Neural progenitor cell (in vitro differentiated cells): ENCODE results near the gene MEGF10. TPM values are rescaled to one million over a fixed set of nuclear protein-coding genes. Genes with fewer than 3 reads are reported as not detected.

Experiments used
- DNase-seq: peaks from one replicate; pipeline ENCODE4 v3.0.0-alpha.2; 2016; ENCODE audit warnings: low spot score
- H2AFZ ChIP-seq: fragments of 200-600 bp; sonication (generic); replicated peaks from 2 replicates; pipeline ENCODE4 v1.6.1; 2016; ENCODE audit warnings: antibody characterized with exemption
- H3F3A ChIP-seq: fragments of 200-600 bp; sonication (generic); 2 replicates; pipeline ENCODE4 v1.6.1; 2016; ENCODE audit warnings: antibody characterized with exemption, low read depth
- H3K27ac ChIP-seq: fragments of 200-600 bp; sonication (generic); 2 replicates; pipeline ENCODE4 v1.5.1; 2016; ENCODE audit warnings: mild to moderate bottlenecking
- H3K27me3 ChIP-seq: fragments of 200-600 bp; sonication (generic); 2 replicates; pipeline ENCODE4 v1.6.1; 2016; ENCODE audit warnings: mild to moderate bottlenecking, moderate library complexity
- H3K36me3 ChIP-seq: fragments of 200-600 bp; sonication (generic); 2 replicates; pipeline ENCODE4 v1.5.1; 2016
- H3K4me1 ChIP-seq: fragments of 200-600 bp; sonication (generic); 2 replicates; pipeline ENCODE4 v1.6.1; 2016; ENCODE audit warnings: mixed run types
- H3K4me2 ChIP-seq: fragments of 200-600 bp; sonication (generic); 2 replicates; pipeline ENCODE4 v1.6.1; 2016
- H3K4me3 ChIP-seq: fragments of 200-600 bp; sonication (generic); 2 replicates; pipeline ENCODE4 v1.5.1; 2016
- H3K79me2 ChIP-seq: fragments of 200-600 bp; sonication (generic); 2 replicates; pipeline ENCODE4 v1.6.1; 2016; ENCODE audit warnings: low read depth
- H3K9ac ChIP-seq: fragments of 200-600 bp; sonication (generic); 2 replicates; pipeline ENCODE4 v1.6.1; 2016
- H3K9me3 ChIP-seq: fragments of 200-600 bp; sonication (generic); 2 replicates; pipeline ENCODE4 v1.5.1; 2016; ENCODE audit warnings: low read depth
- H4K20me1 ChIP-seq: fragments of 200-600 bp; sonication (generic); 2 replicates; pipeline ENCODE4 v1.6.1; 2016; ENCODE audit warnings: low read depth
- H3K27ac Mint-ChIP-seq: 3 replicates; pipeline ENCODE4 v1.8.0; 2021; ENCODE audit warnings: mixed read lengths
- H3K27me3 Mint-ChIP-seq: 2 replicates; pipeline ENCODE4 v1.8.0; 2022; ENCODE audit warnings: low read depth, mild to moderate bottlenecking, inconsistent platforms, moderate library complexity, mixed read lengths; ENCODE audit not compliant: insufficient read depth
- H3K36me3 Mint-ChIP-seq: 3 replicates; pipeline ENCODE4 v1.8.0; 2021; ENCODE audit warnings: mixed read lengths
- H3K4me1 Mint-ChIP-seq: 3 replicates; pipeline ENCODE4 v1.8.0; 2021; ENCODE audit warnings: mixed read lengths
- H3K4me3 Mint-ChIP-seq: 3 replicates; pipeline ENCODE4 v1.8.0; 2021; ENCODE audit warnings: mild to moderate bottlenecking, moderate library complexity, mixed read lengths
- H3K9me3 Mint-ChIP-seq: 3 replicates; pipeline ENCODE4 v1.8.0; 2020; ENCODE audit warnings: mixed read lengths
- CTCF ChIP-seq: fragments of 200-600 bp; sonication (generic); IDR thresholded peaks from 2 replicates; pipeline ENCODE4 v1.5.1; 2017; ENCODE audit warnings: antibody characterized with exemption, mild to moderate bottlenecking
- EZH2 ChIP-seq: fragments of 200-600 bp; sonication (generic); IDR thresholded peaks from 2 replicates; pipeline ENCODE4 v1.6.1; 2017; ENCODE audit warnings: antibody characterized with exemption, mild to moderate bottlenecking, moderate library complexity
- EZH2phosphoT487 ChIP-seq: fragments of 200-600 bp; sonication (generic); IDR thresholded peaks from 2 replicates; pipeline ENCODE4 v1.6.1; 2017; ENCODE audit warnings: antibody characterized with exemption
- total RNA-seq: library from RNA; depleted of rRNA; stranded (reverse); fragments of >200 nt; gene quantifications from 2 replicates; pipeline ENCODE4 v1.2.3, GENCODE V29; 2015; ENCODE audit warnings: low replicate concordance

Gene MEGF10
- total RNA-seq, 1 donor from 2014 or later = 1.3 TPM

GRCh38 chr5:127447827-127448226 is 157.2 kb downstream of the MEGF10 start:
- Mint-ChIP-seq H3K9me3 (no peaks in the 10 kb centered on the region), H3K4me3 (no peak overlapping the region), H3K4me1 (peaks cover 23% of the 10 kb centered on the region), H3K27ac (no peak overlapping the region), H3K27me3 (peaks cover 2% of the 10 kb centered on the region), H3K36me3 (peaks cover 16% of the 10 kb centered on the region)
- H3K27ac ChIP-seq = no peak overlapping the region
- no peaks in the 10 kb centered on the region for H3K79me2 ChIP-seq
- no peak overlapping the region for H3K9ac ChIP-seq
- DNase-seq = no peak
- H2AFZ ChIP-seq = no peak overlapping the region
- H3K4me3 ChIP-seq = no peak overlapping the region
- no peaks in the 10 kb centered on the region for H3K36me3 ChIP-seq
- no peaks in the 10 kb centered on the region for H3K9me3 ChIP-seq
- peaks cover 12% of the 10 kb centered on the region for H3K4me1 ChIP-seq
- peaks cover 14% of the 10 kb centered on the region for H3F3A ChIP-seq
- H3K4me2 ChIP-seq = no peak overlapping the region
- TF ChIP-seq EZH2 (no peak), EZH2phosphoT487 (no peak), CTCF (no peak)
- H3K27me3 ChIP-seq = no peaks in the 10 kb centered on the region
- H4K20me1 ChIP-seq = no peaks in the 10 kb centered on the region

GRCh38 chr5:127450046-127450445 is 159.4 kb downstream of the MEGF10 start:
- Histone ChIP-seq H3K36me3 (no peaks in the 10 kb centered on the region), H4K20me1 (no peaks in the 10 kb centered on the region), H3K27me3 (no peaks in the 10 kb centered on the region), H3K9me3 (no peaks in the 10 kb centered on the region), H3K4me1 (peaks cover 12% of the 10 kb centered on the region), H3K4me2 (no peak overlapping the region), H3K4me3 (no peak overlapping the region), H3K27ac (no peak overlapping the region), H3K79me2 (no peaks in the 10 kb centered on the region), H3F3A (peaks cover 14% of the 10 kb centered on the region), H3K9ac (no peak overlapping the region), H2AFZ (no peak overlapping the region)
- DNase-seq = no peak
- H3K4me3 Mint-ChIP-seq = no peak overlapping the region
- H3K9me3 Mint-ChIP-seq = no peaks in the 10 kb centered on the region
- peaks cover 24% of the 10 kb centered on the region for H3K4me1 Mint-ChIP-seq
- H3K27ac Mint-ChIP-seq = no peak overlapping the region
- TF ChIP-seq EZH2phosphoT487 (no peak), EZH2 (no peak), CTCF (no peak)
- peaks cover 21% of the 10 kb centered on the region for H3K36me3 Mint-ChIP-seq
- no peaks in the 10 kb centered on the region for H3K27me3 Mint-ChIP-seq

GRCh38 chr5:127451096-127451495 is 160.5 kb downstream of the MEGF10 start:
- Histone ChIP-seq H3K79me2 (no peaks in the 10 kb centered on the region), H3K36me3 (no peaks in the 10 kb centered on the region), H3K4me3 (no peak overlapping the region), H3K27me3 (no peaks in the 10 kb centered on the region), H3F3A (peaks cover 8% of the 10 kb centered on the region), H3K27ac (no peak overlapping the region), H3K4me2 (no peak overlapping the region), H3K4me1 (peaks cover 10% of the 10 kb centered on the region), H3K9ac (no peak overlapping the region), H3K9me3 (no peaks in the 10 kb centered on the region), H2AFZ (no peak overlapping the region), H4K20me1 (no peaks in the 10 kb centered on the region)
- Mint-ChIP-seq H3K27me3 (no peaks in the 10 kb centered on the region), H3K4me3 (no peak overlapping the region), H3K9me3 (no peaks in the 10 kb centered on the region), H3K4me1 (peaks cover 13% of the 10 kb centered on the region), H3K27ac (no peak overlapping the region), H3K36me3 (peaks cover 21% of the 10 kb centered on the region)
- TF ChIP-seq CTCF = no peak
- no peak for TF ChIP-seq EZH2
- TF ChIP-seq EZH2phosphoT487 = no peak
- no peak for DNase-seq
